Neural progenitor cell (in vitro differentiated cells): ENCODE data around the gene VGLL3.

Experiments used
- EZH2phosphoT487 ChIP-seq: fragments of 200-600 bp; sonication (generic); IDR thresholded peaks from 2 replicates; pipeline ENCODE4 v1.6.1; 2017; ENCODE audit warnings: antibody characterized with exemption
- TF ChIP-seq, protein P1 (sequence below): fragments of 200-600 bp; sonication (generic); IDR thresholded peaks from 2 replicates; pipeline ENCODE4 v1.5.1; 2017; ENCODE audit warnings: antibody characterized with exemption, mild to moderate bottlenecking

- no peak for TF ChIP-seq EZH2phosphoT487
- TF ChIP-seq, protein P1, sequence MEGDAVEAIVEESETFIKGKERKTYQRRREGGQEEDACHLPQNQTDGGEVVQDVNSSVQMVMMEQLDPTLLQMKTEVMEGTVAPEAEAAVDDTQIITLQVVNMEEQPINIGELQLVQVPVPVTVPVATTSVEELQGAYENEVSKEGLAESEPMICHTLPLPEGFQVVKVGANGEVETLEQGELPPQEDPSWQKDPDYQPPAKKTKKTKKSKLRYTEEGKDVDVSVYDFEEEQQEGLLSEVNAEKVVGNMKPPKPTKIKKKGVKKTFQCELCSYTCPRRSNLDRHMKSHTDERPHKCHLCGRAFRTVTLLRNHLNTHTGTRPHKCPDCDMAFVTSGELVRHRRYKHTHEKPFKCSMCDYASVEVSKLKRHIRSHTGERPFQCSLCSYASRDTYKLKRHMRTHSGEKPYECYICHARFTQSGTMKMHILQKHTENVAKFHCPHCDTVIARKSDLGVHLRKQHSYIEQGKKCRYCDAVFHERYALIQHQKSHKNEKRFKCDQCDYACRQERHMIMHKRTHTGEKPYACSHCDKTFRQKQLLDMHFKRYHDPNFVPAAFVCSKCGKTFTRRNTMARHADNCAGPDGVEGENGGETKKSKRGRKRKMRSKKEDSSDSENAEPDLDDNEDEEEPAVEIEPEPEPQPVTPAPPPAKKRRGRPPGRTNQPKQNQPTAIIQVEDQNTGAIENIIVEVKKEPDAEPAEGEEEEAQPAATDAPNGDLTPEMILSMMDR = no peak
Measured at GRCh38 chr3:86987421-86987715, 3.6 kb downstream of the VGLL3 start.
